Large intestine (tissue), 3 donors: ENCODE measurements around the gene ANKRD44. TPM values are rescaled to one million over a fixed set of nuclear protein-coding genes. Genes with fewer than 3 reads are reported as not detected.

Source experiments
- DNase-seq, 2 donors: peaks; one replicate each; pipeline versions ENCODE4 v3.0.0 to v3.0.0-alpha.2; 2013
- H3K27ac ChIP-seq: one replicate; pipeline ENCODE4 v1.5.1; 2013; ENCODE audit warnings: low read length
- H3K27me3 ChIP-seq: 2 replicates; pipeline ENCODE4 v1.6.1; 2013; ENCODE audit warnings: low read length; ENCODE audit not compliant: control insufficient read depth, insufficient read depth
- H3K36me3 ChIP-seq: 2 replicates; pipeline ENCODE4 v1.6.1; 2013; ENCODE audit warnings: low read length; ENCODE audit not compliant: control insufficient read depth, insufficient read depth
- H3K4me1 ChIP-seq: one replicate; pipeline ENCODE4 v1.6.1; 2013; ENCODE audit warnings: low read length; ENCODE audit not compliant: control insufficient read depth, insufficient read depth
- H3K4me3 ChIP-seq: one replicate; pipeline ENCODE4 v1.5.1; 2013; ENCODE audit warnings: low read length
- H3K9me3 ChIP-seq: one replicate; pipeline ENCODE4 v1.6.1; 2013; ENCODE audit warnings: mild to moderate bottlenecking, low read depth, low read length, moderate library complexity; ENCODE audit not compliant: control insufficient read depth
- WGBS: methylation state at CpG from one replicate; pipeline ENCODE4 v1.1.5; 2013; ENCODE audit warnings: low lambda C conversion rate; ENCODE audit not compliant: insufficient coverage; 5-methylcytosine and 5-hydroxymethylcytosine counted together
- polyA plus RNA-seq: library from polyadenylated mRNA; unstranded; fragments of 120-200 nt; gene quantifications from one replicate; pipeline ENCODE4 v1.2.1, GENCODE V29; 2013

Gene ANKRD44
- polyA plus RNA-seq, 1 donor = 8.4 TPM

DNA sequence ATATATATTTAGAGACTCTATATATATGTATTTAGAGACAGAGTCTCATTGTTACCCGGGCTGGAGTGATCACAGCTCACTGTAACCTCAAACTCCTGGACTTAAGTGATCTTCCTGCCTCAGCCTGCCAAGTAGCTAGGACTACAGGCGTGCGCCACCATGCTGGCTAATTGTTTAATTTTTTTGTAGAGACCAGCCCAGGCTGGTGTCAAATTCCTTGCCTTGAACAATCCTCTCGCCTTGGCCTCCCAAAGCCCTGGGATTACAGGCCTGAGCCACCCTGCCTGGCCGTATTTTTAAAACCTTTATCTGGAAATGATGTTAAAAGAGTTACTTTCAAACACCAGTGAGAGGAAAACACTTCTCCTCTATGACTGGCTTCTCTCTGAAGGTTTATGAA is 353.1 kb downstream of the ANKRD44 start:
- Histone ChIP-seq H3K36me3 (no peaks in the 10 kb centered on the region), H3K27ac (no peak overlapping the region), H3K4me1 (peaks cover 5% of the 10 kb centered on the region), H3K4me3 (no peak overlapping the region), H3K27me3 (no peaks in the 10 kb centered on the region), H3K9me3 (no peaks in the 10 kb centered on the region)
- DNase-seq = no peak
- WGBS = no CpG with 5 or more reads among the region's 5 CpGs

DNA sequence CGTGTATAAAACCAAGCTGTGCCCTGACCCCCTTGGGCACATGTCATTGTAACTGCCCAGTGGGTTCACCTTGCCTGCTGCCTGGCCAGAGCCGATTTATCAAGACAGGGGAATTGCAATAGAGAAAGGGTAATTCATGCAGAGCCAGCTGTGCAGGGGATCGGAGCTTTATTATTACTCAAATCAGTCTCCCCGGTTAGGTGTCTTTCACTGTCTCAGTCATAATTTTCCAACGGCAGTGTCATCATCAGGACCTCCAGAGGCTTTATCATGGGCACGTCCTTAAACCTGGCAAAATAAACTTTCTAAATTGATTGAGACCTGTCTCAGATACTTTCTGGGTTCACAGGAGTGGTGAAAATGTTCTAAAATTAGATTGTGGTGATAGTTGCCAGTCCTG is 354.5 kb downstream of the ANKRD44 start:
- no CpG with 5 or more reads among the region's 6 CpGs for WGBS
- no peak for DNase-seq
- no peaks in the 10 kb centered on the region for H3K9me3 ChIP-seq
- H3K27ac ChIP-seq = no peak overlapping the region
- H3K4me1 ChIP-seq = peaks cover 5% of the 10 kb centered on the region
- no peaks in the 10 kb centered on the region for H3K36me3 ChIP-seq
- H3K4me3 ChIP-seq = no peak overlapping the region
- no peaks in the 10 kb centered on the region for H3K27me3 ChIP-seq

DNA sequence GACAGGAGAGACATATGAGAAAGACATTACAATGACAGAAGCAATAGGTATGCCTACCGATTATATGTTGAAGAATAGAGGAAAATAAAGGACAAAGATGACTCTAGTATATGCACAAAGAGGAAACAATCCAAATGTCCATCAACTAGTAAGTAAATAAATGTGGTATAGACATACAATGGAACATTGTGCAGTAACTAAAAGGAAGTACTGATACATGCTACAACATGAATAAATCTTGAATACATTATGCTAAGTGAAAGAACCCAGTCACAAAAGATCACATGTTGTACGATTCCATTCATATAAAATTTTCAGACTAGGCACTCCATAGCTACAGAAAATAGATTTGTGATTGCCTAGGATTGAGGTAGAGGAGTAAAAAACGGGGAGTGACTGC is 355.5 kb downstream of the ANKRD44 start:
- H3K36me3 ChIP-seq = no peaks in the 10 kb centered on the region
- no peak overlapping the region for H3K27ac ChIP-seq
- no peaks in the 10 kb centered on the region for H3K27me3 ChIP-seq
- DNase-seq = no peak
- H3K4me1 ChIP-seq = peaks cover 5% of the 10 kb centered on the region
- WGBS = 94% methylated on average over 2 of the region's 3 CpGs
- no peaks in the 10 kb centered on the region for H3K9me3 ChIP-seq
- no peak overlapping the region for H3K4me3 ChIP-seq

DNA sequence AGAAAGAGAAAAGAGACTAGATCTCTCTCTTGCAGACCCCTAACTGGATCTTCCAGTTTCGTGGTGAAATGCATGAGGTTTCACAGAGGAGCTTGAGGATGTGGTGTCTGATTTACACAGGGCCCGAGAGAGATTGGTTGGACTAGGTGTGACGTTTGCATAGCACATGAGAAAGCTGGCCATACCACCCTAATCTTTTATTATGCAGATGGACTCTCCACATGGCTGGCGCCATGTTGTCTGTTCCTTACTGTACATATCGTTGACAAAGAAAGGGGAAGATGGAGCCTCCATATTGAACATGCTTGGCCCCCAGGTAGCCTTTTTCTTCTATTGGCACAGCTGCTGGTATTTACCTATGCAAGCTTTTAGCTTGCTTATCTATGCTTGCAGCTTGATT is 356.6 kb downstream of the ANKRD44 start:
- Histone ChIP-seq H3K27ac (no peak overlapping the region), H3K4me1 (no peaks in the 10 kb centered on the region), H3K4me3 (no peak overlapping the region), H3K9me3 (no peaks in the 10 kb centered on the region), H3K27me3 (no peaks in the 10 kb centered on the region), H3K36me3 (no peaks in the 10 kb centered on the region)
- WGBS = no CpG with 5 or more reads among the region's 5 CpGs
- DNase-seq = no peak

DNA sequence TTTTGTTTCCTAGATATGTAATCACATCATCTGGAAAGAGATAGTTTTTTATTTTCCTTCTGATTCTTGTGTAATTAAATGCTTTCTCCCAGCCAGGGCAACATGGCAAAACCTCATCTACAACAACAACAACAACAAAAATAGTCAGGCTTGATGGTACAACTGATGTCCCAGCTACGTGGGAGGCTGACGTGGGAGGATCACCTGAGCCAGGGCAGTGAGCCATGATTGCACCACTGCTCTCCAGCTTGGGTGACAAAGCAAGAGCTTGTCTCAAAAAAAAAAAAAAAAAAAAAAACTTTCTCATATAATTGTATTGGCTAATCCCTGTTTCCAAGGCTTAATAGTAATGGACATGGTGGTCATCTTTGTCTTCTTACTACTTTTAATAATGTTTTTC is 357.6 kb downstream of the ANKRD44 start:
- WGBS = no CpG with 5 or more reads among the region's 2 CpGs
- H3K27ac ChIP-seq = no peak overlapping the region
- no peak for DNase-seq
- H3K36me3 ChIP-seq = no peaks in the 10 kb centered on the region
- no peaks in the 10 kb centered on the region for H3K27me3 ChIP-seq
- H3K4me1 ChIP-seq = no peaks in the 10 kb centered on the region
- no peak overlapping the region for H3K4me3 ChIP-seq
- H3K9me3 ChIP-seq = no peaks in the 10 kb centered on the region

DNA sequence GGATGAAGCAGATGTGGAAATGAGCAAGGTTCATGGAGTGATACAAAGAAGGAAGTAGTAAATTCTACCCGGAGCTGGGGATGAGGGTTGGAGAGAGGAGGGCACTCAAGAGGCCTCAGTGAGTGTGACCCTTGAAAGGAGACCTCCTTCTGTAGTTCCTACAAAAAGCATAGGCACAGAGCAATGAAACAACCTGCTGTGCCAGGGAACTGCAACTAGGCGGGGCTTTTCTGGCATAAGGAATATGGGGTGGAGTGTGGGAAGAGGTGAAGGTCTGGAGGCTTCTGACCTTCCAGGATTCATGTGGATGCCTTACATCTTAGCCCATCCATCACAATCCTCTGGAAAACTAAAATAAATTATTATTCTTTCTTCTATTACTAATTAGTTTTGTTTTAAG is 358.6 kb downstream of the ANKRD44 start:
- no peaks in the 10 kb centered on the region for H3K4me1 ChIP-seq
- H3K27ac ChIP-seq = no peak overlapping the region
- DNase-seq = peak in 1 of 2 donors; percentile 32

DNA sequence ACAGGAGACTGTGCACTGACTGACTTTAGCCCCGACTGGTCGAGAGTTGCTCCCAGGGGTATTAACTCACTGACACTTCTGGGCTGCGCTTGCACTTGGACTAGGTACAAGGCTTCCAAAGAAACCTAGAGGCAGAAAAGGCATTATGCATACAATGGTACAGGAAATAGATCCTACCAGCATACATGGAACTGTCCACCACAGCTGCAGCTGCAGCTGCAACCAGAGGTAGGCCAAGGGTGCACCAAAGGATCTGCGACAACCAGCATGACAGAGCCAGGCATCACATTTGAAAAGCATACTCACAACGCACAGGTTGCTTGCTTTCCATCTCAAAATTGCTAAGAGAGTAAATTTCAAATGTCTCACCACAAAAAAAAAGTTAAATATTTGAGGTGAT is 361.5 kb downstream of the ANKRD44 start:
- no peaks in the 10 kb centered on the region for H3K27me3 ChIP-seq
- H3K27ac ChIP-seq = no peak overlapping the region
- H3K4me3 ChIP-seq = no peak overlapping the region
- no peak for DNase-seq
- WGBS = no CpG with 5 or more reads among the region's 5 CpGs
- H3K36me3 ChIP-seq = no peaks in the 10 kb centered on the region
- H3K4me1 ChIP-seq = no peaks in the 10 kb centered on the region
- no peaks in the 10 kb centered on the region for H3K9me3 ChIP-seq

More for the DNA sequence above, 358.6 kb downstream of the ANKRD44 start:
- H3K36me3 ChIP-seq = no peaks in the 10 kb centered on the region
- no peaks in the 10 kb centered on the region for H3K27me3 ChIP-seq
- WGBS = no CpG with 5 or more reads among the region's 2 CpGs
- H3K9me3 ChIP-seq = no peaks in the 10 kb centered on the region
- no peak overlapping the region for H3K4me3 ChIP-seq

DNA sequence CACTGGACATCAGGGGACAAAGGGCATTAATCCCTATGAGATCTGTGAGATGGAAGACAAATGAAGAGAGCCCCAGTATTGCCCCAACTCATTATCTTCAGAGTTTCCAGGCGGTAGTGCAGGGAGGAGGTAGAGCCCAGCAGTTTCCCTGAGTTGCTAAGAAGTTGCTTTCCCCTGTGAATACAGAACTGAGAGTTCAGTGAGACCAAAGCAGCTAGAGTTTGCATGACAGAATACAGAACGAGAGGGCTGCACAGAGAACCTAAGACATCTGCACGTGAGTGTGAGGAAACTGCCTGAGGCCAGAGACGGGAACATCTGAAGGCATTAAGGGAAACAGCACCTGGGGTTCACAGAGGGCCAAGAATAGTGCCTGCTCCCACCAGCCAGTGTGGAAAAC is 366.0 kb downstream of the ANKRD44 start:
- no peak for DNase-seq
- Histone ChIP-seq H3K4me3 (no peak overlapping the region), H3K9me3 (no peaks in the 10 kb centered on the region), H3K4me1 (no peaks in the 10 kb centered on the region), H3K36me3 (no peaks in the 10 kb centered on the region), H3K27me3 (no peaks in the 10 kb centered on the region), H3K27ac (no peak overlapping the region)
- WGBS = no CpG with 5 or more reads among the region's 4 CpGs

DNA sequence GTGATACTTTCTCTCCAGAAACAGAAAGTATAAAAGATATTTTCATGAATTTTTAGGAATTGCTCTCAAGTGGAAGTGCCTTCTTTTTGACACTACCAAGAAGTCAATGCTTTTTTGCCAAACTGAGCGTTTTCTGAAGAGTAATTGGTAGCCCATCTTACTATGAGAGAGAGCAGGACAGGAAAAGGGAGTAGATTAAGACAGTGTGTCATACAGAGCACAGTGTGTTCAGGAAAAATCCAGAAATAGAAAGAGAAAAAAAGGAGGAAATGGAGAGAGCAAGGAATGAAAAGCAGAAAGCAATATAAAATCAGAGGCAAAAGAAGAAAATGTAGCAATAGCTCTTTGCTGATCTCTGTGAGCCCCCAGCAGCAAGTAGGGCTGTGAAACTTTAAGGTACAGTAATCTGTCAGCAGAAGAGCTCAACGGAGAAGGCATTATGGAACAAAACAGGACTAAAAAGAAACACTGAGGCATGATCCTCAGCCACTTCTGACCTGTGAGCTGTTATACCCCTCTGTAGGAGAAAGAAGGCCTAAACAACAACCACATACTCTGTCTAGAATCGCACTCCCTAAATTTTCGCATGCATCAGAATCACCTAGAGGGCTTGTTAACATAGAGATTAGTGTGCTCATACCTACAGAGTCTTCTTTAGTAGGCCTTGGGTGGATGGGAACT is 369.0 kb downstream of the ANKRD44 start:
- Histone ChIP-seq H3K36me3 (no peaks in the 10 kb centered on the region), H3K27me3 (no peaks in the 10 kb centered on the region), H3K4me1 (no peaks in the 10 kb centered on the region), H3K4me3 (no peak overlapping the region), H3K27ac (no peak overlapping the region), H3K9me3 (no peaks in the 10 kb centered on the region)
- no peak for DNase-seq
- 67% methylated on average over 1 of the region's 4 CpGs for WGBS

DNA sequence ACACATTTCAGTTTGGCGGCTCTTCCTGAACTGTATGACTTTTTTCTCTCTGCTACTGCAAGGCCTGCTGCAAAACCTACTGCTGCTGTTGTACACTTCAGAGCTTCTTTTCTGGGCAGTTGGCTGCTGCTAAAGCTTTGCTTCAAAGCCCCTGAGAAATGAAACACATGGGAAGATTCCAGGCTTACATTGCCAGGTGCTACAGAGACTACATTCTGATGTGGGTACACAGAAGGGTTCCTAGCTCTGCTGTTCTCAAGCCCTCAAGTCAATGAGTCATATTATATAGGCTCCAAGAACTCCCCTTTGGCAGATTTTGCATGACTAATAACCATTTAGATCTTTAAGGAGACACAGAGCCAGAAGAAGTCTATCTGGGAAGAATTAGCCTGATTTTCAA is 371.2 kb downstream of the ANKRD44 start:
- H3K4me1 ChIP-seq = no peaks in the 10 kb centered on the region
- H3K27me3 ChIP-seq = no peaks in the 10 kb centered on the region
- no peaks in the 10 kb centered on the region for H3K9me3 ChIP-seq
- no CpG with 5 or more reads among the region's 1 CpG for WGBS
- no peak overlapping the region for H3K27ac ChIP-seq
- no peaks in the 10 kb centered on the region for H3K36me3 ChIP-seq
- DNase-seq = no peak
- H3K4me3 ChIP-seq = no peak overlapping the region
